ENCODE measurements around the gene OR5A2.
"Not testable (repeated sequence)": the region's sequence is repeated elsewhere in the genome, so short reads cannot be mapped to it uniquely, and the experiment has no call there.

OR5A2 gene

GRCh38 chr11:59380263-59381059, 45.8 kb downstream of the OR5A2 start:
- no peak for DNase-seq

GRCh38 chr11:59372324-59372723, 53.9 kb downstream of the OR5A2 start:
- not testable (repeated sequence) for DNase-seq

DNA sequence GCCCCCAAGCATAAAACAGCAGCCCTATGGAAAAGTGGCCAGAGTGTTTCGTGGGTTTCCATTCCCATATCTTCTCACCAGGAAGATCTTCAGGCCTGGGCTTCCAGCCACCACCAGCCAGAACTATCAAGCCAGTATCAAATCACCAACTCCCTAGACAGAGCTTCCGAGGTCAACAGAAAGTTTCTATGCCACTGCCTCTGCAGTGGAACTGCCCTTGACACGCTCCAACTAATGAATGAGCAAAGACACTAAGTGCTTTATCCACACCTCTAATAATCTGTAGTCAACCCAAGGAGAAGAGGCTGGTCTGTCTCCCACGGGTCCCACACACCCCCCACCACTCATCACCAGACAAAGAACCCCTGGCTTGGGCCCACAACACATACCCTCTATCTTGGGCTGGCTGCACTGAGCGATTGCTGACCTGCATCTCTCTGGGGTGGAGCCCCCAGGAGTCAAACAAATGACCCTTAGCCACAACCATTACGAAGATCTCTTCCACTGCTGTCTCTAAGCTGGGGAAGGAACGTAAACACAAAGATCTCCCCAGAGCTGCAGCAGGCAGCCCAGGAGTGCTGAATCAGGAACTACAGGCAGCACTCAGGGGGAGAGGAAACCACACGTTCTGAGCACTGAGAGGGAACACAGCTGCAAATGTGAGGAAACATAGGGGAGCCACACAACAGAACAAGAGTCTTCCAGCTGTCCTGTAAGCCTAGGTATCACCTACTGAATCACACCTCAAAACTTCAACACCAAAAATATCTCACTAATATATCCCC, 57.8 kb downstream of the OR5A2 start:
- no peak for DNase-seq

All from NCI-H524 (cell line).